SK-N-SH treated with all-trans-retinoic acid at 6 μM for 48 hours (cell line): Measurements from ENCODE around the gene RAB3A.

Experiments used
- OSR1 ChIP-seq: fragments of 250-450 bp; sonication (Bioruptor Pico); IDR thresholded peaks from 2 replicates; pipeline ENCODE4 v1.8.0; 2022; ENCODE audit warnings: moderate library complexity, mild to moderate bottlenecking, inconsistent platforms
- PATZ1 ChIP-seq: fragments of 250-450 bp; sonication (Bioruptor Pico); IDR thresholded peaks from 2 replicates; pipeline ENCODE4 v1.8.0; 2020; ENCODE audit warnings: mild to moderate bottlenecking, moderate library complexity, borderline replicate concordance
- ZNF70 ChIP-seq: fragments of 450-650 bp; formaldehyde crosslinking; IDR thresholded peaks from 2 replicates; pipeline ENCODE4 v1.5.0; 2020; ENCODE audit warnings: mild to moderate bottlenecking, moderate library complexity
- ZNF8 ChIP-seq: fragments of 450-650 bp; formaldehyde crosslinking; IDR thresholded peaks from 2 replicates; pipeline ENCODE4 v1.5.0; 2020; ENCODE audit warnings: mild to moderate bottlenecking, moderate library complexity
- TF ChIP-seq, protein P1 (sequence below): fragments of 250-450 bp; sonication (Bioruptor Pico); IDR thresholded peaks from 2 replicates; pipeline ENCODE4 v1.8.0; 2021; ENCODE audit warnings: low read depth, mild to moderate bottlenecking, moderate library complexity, borderline replicate concordance
- TF ChIP-seq, protein P2 (sequence below): fragments of 250-450 bp; sonication (Bioruptor Pico); IDR thresholded peaks from 2 replicates; pipeline ENCODE4 v1.5.1; 2020; ENCODE audit warnings: low read depth, mild to moderate bottlenecking, moderate library complexity

GRCh38 chr19:18234194-18234593, 30.4 kb upstream of the RAB3A start:
- TF ChIP-seq ZNF8 (CRISPR knock-in tag) (no peak), PATZ1 (no peak), OSR1 (CRISPR knock-in tag) (no peak), ZNF70 (no peak)
- TF ChIP-seq, protein P1, sequence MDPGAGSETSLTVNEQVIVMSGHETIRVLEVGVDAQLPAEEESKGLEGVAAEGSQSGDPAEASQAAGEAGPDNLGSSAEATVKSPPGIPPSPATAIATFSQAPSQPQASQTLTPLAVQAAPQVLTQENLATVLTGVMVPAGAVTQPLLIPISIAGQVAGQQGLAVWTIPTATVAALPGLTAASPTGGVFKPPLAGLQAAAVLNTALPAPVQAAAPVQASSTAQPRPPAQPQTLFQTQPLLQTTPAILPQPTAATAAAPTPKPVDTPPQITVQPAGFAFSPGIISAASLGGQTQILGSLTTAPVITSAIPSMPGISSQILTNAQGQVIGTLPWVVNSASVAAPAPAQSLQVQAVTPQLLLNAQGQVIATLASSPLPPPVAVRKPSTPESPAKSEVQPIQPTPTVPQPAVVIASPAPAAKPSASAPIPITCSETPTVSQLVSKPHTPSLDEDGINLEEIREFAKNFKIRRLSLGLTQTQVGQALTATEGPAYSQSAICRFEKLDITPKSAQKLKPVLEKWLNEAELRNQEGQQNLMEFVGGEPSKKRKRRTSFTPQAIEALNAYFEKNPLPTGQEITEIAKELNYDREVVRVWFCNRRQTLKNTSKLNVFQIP (CRISPR knock-in tag), result no peak
- TF ChIP-seq, protein P2, sequence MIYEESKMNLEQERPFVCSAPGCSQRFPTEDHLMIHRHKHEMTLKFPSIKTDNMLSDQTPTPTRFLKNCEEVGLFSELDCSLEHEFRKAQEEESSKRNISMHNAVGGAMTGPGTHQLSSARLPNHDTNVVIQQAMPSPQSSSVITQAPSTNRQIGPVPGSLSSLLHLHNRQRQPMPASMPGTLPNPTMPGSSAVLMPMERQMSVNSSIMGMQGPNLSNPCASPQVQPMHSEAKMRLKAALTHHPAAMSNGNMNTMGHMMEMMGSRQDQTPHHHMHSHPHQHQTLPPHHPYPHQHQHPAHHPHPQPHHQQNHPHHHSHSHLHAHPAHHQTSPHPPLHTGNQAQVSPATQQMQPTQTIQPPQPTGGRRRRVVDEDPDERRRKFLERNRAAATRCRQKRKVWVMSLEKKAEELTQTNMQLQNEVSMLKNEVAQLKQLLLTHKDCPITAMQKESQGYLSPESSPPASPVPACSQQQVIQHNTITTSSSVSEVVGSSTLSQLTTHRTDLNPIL (CRISPR knock-in tag), result no peak
